ENCODE results near the gene HOXC10.

The HOXC10 gene

DNA sequence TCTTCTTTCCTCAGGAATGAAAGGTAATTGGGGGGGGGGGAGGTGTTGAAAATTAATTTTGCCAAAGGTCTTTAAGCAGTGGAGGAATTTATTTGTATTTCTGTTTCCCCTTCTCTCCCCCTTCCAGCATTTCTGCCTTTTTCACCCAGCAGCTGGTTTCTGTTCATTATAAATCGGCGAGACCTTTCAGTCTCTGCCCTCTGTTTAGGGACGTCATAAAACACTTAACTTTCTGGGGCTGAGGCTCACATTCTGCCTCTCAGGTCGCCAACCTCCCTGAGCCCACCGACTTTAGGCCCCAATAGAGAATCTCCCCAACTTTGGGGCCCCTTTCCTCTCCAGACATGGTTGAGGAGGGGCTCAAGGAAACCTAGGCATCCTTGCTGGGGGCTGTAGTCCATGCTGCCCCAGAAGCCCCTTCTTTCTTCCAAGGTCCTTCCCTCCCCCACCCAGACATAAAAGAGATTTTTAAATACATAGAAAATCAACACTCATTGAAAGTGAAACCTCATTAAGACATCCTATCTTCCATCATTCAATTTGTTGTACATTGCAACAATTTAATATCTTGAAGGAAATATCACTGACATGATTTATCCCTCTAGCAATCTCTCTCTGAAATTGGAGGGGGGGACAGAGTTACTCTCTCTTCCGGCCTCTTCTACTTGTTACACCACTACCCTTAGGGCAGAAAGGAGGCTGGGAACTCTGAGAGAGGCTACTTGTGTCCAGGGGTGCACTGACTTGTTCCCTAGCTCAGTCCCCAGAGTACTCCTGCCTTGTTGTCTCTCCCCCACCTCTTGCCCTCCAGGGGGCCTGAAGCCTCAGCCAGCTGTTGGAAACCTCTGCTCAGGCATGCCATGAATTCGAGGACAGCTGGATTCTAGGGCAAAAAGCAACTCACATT, 40.8 kb downstream of the HOXC10 start:
- H3K4me2 ChIP-seq (ENCODE audit: low read length) = no peak overlapping the region
- no peak overlapping the region for H3K27ac ChIP-seq (ENCODE audit: low read depth, low read length)
- no peak overlapping the region for H3K9ac ChIP-seq (ENCODE audit: low read length)
- DNase-seq = no peak
- H3K4me3 ChIP-seq (ENCODE audit: low read depth, low read length) = no peak overlapping the region
- no peak overlapping the region for H3K23ac ChIP-seq (ENCODE audit: low read length)
- WGBS (ENCODE audit: extremely low coverage, insufficient coverage, insufficient read length) = no CpG with 5 or more reads among the region's 7 CpGs
- H4K91ac ChIP-seq (ENCODE audit: low read depth, low read length) = no peak overlapping the region
- H3K79me1 ChIP-seq (ENCODE audit: low read length) = no peaks in the 10 kb centered on the region
- no peak overlapping the region for H2BK120ac ChIP-seq (ENCODE audit: insufficient read depth, low read length, poor library complexity)
- no peak overlapping the region for H4K8ac ChIP-seq (ENCODE audit: low read depth, low read length)
- H3K79me2 ChIP-seq (ENCODE audit: control insufficient read depth, insufficient read depth, low read length, poor library complexity) = no peaks in the 10 kb centered on the region
- H3K27me3 ChIP-seq (ENCODE audit: insufficient read depth, low read length) = peaks cover 84% of the 10 kb centered on the region
- no peak overlapping the region for H4K12ac ChIP-seq (ENCODE audit: low read depth, low read length)
- no peak overlapping the region for H2BK5ac ChIP-seq (ENCODE audit: low read depth, low read length, poor library complexity)
- H3K9me3 ChIP-seq (ENCODE audit: insufficient read depth, low read depth, low read length) = peaks cover 4% of the 10 kb centered on the region
- H2AFZ ChIP-seq (ENCODE audit: insufficient read depth, low read length, poor library complexity) = no peak overlapping the region
- no peak overlapping the region for H3K14ac ChIP-seq (ENCODE audit: low read length)
- no peak overlapping the region for H3K18ac ChIP-seq (ENCODE audit: low read length)
- H3K4ac ChIP-seq (ENCODE audit: low read depth, low read length) = no peak overlapping the region
- no peak overlapping the region for H2BK12ac ChIP-seq (ENCODE audit: low read length)
- H3K36me3 ChIP-seq (ENCODE audit: control insufficient read depth in 1 of 2, insufficient read depth in 2 of 2, low read length in 2 of 2) = no peaks in the 10 kb centered on the region
- H3K4me1 ChIP-seq (ENCODE audit: control insufficient read depth in 1 of 2, insufficient read depth in 2 of 2, low read length in 2 of 2) = peaks cover 0 to 2% of the 10 kb centered on the region in 2 experiments
- no peak overlapping the region for H2AK5ac ChIP-seq (ENCODE audit: low read length)

DNA sequence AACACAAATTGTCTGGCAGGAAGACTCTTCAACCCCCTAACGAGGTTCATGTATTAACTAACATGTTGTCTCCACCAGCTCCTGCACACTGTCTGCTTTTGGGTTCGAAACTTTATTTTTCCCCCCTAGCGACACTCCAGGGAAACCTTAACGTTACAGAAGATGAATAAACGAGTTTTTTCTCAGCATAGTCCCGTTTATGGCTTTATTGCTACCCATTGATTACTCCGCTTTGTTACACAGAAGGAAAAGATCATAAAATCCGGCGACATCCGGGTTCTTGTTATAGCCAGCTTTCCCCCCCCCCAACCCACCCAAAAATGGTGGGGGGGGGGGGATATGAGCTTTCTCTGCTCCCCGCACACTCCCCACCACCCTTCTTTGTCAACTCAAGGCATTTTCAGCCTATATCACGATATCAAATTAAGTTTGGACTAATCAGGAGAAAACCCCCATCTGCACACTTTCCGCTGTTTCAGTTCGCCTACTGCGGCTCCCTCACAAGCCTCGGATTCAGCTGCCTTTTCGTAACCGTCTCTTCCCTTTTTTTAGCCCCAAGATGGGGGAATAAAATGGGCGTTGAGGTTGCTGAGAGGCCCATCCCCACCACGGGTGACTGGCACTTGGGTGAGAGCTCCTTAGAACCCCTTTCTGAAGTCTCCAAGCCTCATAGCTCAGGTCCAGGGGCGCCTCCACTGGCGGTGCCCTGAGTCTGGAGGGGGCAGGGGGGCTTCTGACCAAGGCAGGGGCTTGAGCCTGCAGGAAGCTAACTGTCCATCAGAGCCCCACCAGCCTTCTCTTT, 41.9 kb downstream of the HOXC10 start:
- Histone ChIP-seq H3K14ac (ENCODE audit: low read length) (no peak overlapping the region), H3K4me3 (ENCODE audit: low read depth, low read length) (no peak overlapping the region), H3K27ac (ENCODE audit: low read depth, low read length) (no peak overlapping the region), H2AFZ (ENCODE audit: insufficient read depth, low read length, poor library complexity) (no peak overlapping the region), H3K4me1 (ENCODE audit: control insufficient read depth in 1 of 2, insufficient read depth in 2 of 2, low read length in 2 of 2) (peaks cover 3 to 5% of the 10 kb centered on the region in 2 experiments), H3K4me2 (ENCODE audit: low read length) (no peak overlapping the region), H3K79me1 (ENCODE audit: low read length) (no peaks in the 10 kb centered on the region), H2AK5ac (ENCODE audit: low read length) (no peak overlapping the region), H4K8ac (ENCODE audit: low read depth, low read length) (no peak overlapping the region), H3K9ac (ENCODE audit: low read length) (no peak overlapping the region), H3K4ac (ENCODE audit: low read depth, low read length) (no peak overlapping the region), H3K79me2 (ENCODE audit: control insufficient read depth, insufficient read depth, low read length, poor library complexity) (no peaks in the 10 kb centered on the region), H3K9me3 (ENCODE audit: insufficient read depth, low read depth, low read length) (peaks cover 4% of the 10 kb centered on the region), H2BK120ac (ENCODE audit: insufficient read depth, low read length, poor library complexity) (no peak overlapping the region), H3K27me3 (ENCODE audit: insufficient read depth, low read length) (peaks cover 84% of the 10 kb centered on the region), H3K23ac (ENCODE audit: low read length) (no peak overlapping the region), H4K12ac (ENCODE audit: low read depth, low read length) (no peak overlapping the region), H3K36me3 (ENCODE audit: control insufficient read depth in 1 of 2, insufficient read depth in 2 of 2, low read length in 2 of 2) (no peaks in the 10 kb centered on the region), H4K91ac (ENCODE audit: low read depth, low read length) (no peak overlapping the region), H2BK12ac (ENCODE audit: low read length) (no peak overlapping the region), H2BK5ac (ENCODE audit: low read depth, low read length, poor library complexity) (no peak overlapping the region), H3K18ac (ENCODE audit: low read length) (no peak overlapping the region)
- WGBS (ENCODE audit: extremely low coverage, insufficient coverage, insufficient read length) = no CpG with 5 or more reads among the region's 22 CpGs
- DNase-seq = no peak

DNA sequence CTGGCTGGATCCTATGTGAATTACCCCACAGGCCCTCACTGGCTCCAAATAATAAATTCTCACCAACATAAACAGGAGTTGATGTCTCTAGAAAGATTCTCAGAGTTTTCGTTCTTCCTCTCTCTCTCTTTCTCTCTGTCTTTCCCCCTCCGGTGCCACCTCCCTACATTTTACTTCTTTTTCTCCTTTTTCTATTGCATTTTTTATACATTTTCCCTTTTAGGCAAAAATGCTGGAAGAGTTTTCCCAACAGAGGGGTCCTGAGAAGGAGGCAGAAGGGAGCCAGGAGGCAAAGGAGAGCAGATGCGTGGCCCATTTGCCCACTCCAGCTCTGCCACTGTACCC, 42.5 kb downstream of the HOXC10 start:
- Histone ChIP-seq H3K4me1 (ENCODE audit: control insufficient read depth in 1 of 2, insufficient read depth in 2 of 2, low read length in 2 of 2) (peaks cover 3 to 5% of the 10 kb centered on the region in 2 experiments), H3K4me2 (ENCODE audit: low read length) (no peak overlapping the region), H3K36me3 (ENCODE audit: control insufficient read depth in 1 of 2, insufficient read depth in 2 of 2, low read length in 2 of 2) (no peaks in the 10 kb centered on the region), H3K14ac (ENCODE audit: low read length) (no peak overlapping the region), H3K27ac (ENCODE audit: low read depth, low read length) (no peak overlapping the region), H3K4ac (ENCODE audit: low read depth, low read length) (no peak overlapping the region), H3K4me3 (ENCODE audit: low read depth, low read length) (no peak overlapping the region), H3K9me3 (ENCODE audit: insufficient read depth, low read depth, low read length) (peaks cover 4% of the 10 kb centered on the region), H2BK5ac (ENCODE audit: low read depth, low read length, poor library complexity) (no peak overlapping the region), H2BK12ac (ENCODE audit: low read length) (no peak overlapping the region), H3K79me2 (ENCODE audit: control insufficient read depth, insufficient read depth, low read length, poor library complexity) (no peaks in the 10 kb centered on the region), H4K91ac (ENCODE audit: low read depth, low read length) (no peak overlapping the region), H2AFZ (ENCODE audit: insufficient read depth, low read length, poor library complexity) (no peak overlapping the region), H4K8ac (ENCODE audit: low read depth, low read length) (no peak overlapping the region), H3K9ac (ENCODE audit: low read length) (no peak overlapping the region), H2BK120ac (ENCODE audit: insufficient read depth, low read length, poor library complexity) (no peak overlapping the region), H4K12ac (ENCODE audit: low read depth, low read length) (no peak overlapping the region), H3K18ac (ENCODE audit: low read length) (no peak overlapping the region), H3K79me1 (ENCODE audit: low read length) (no peaks in the 10 kb centered on the region), H2AK5ac (ENCODE audit: low read length) (no peak overlapping the region), H3K23ac (ENCODE audit: low read length) (no peak overlapping the region), H3K27me3 (ENCODE audit: insufficient read depth, low read length) (peaks cover 85% of the 10 kb centered on the region)
- no peak for DNase-seq
- WGBS (ENCODE audit: extremely low coverage, insufficient coverage, insufficient read length) = 100% methylated on average over 1 of the region's 3 CpGs

DNA sequence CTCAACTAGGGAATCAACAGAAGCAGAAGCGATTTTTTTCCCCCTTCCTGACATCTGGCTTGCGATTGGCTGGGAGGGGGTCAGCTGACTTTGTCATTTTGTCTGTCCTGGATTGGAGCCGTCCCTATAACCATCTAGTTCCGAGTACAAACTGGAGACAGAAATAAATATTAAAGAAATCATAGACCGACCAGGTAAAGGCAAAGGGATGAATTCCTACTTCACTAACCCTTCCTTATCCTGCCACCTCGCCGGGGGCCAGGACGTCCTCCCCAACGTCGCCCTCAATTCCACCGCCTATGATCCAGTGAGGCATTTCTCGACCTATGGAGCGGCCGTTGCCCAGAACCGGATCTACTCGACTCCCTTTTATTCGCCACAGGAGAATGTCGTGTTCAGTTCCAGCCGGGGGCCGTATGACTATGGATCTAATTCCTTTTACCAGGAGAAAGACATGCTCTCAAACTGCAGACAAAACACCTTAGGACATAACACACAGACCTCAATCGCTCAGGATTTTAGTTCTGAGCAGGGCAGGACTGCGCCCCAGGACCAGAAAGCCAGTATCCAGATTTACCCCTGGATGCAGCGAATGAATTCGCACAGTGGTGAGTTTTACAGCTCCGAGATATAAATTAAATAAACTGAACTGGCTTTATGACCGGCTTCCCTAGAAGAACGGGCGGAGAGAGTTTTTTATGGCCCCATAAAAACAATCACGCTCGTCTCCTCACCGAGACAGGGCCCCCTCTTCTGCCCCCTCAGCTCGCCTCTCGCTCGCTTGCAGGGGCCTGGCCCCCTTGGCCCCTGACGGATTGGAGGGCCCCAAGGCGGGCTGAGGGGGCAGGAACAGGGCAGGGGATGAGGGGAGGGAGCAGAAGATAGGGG, 43.6 kb downstream of the HOXC10 start, which contains the start of gene HOXC6:
TSS of gene HOXC6 (plus strand) at position 127 of the 888 bp plus-strand sequence. CDS start at position 209, 82 bp downstream.
- no peak within 1 kb of the TSS for H2AFZ ChIP-seq (ENCODE audit: insufficient read depth, low read length, poor library complexity)
- no peak within 1 kb of the TSS for H2BK5ac ChIP-seq (ENCODE audit: low read depth, low read length, poor library complexity)
- peaks cover 84% of the 10 kb centered on the region for H3K27me3 ChIP-seq (ENCODE audit: insufficient read depth, low read length)
- H2BK12ac ChIP-seq (ENCODE audit: low read length) = no peak within 1 kb of the TSS
- H4K12ac ChIP-seq (ENCODE audit: low read depth, low read length) = no peak within 1 kb of the TSS
- no peak within 1 kb of the TSS for H4K8ac ChIP-seq (ENCODE audit: low read depth, low read length)
- no CpG with 5 or more reads among the region's 36 CpGs for WGBS (ENCODE audit: extremely low coverage, insufficient coverage, insufficient read length)
- H2BK120ac ChIP-seq (ENCODE audit: insufficient read depth, low read length, poor library complexity) = no peak within 1 kb of the TSS
- no peak within 1 kb of the TSS for H4K91ac ChIP-seq (ENCODE audit: low read depth, low read length)
- H3K79me2 ChIP-seq (ENCODE audit: control insufficient read depth, insufficient read depth, low read length, poor library complexity) = no peaks in the 10 kb centered on the region
- H3K36me3 ChIP-seq (ENCODE audit: control insufficient read depth in 1 of 2, insufficient read depth in 2 of 2, low read length in 2 of 2) = no peaks in the 10 kb centered on the region
- no peaks in the 10 kb centered on the region for H3K79me1 ChIP-seq (ENCODE audit: low read length)
- no peak within 1 kb of the TSS for H3K18ac ChIP-seq (ENCODE audit: low read length)
- H3K4me2 ChIP-seq (ENCODE audit: low read length) = peak within 1 kb of the TSS; percentile 20
- peaks cover 3 to 5% of the 10 kb centered on the region in 2 experiments for H3K4me1 ChIP-seq (ENCODE audit: control insufficient read depth in 1 of 2, insufficient read depth in 2 of 2, low read length in 2 of 2)
- H3K4me3 ChIP-seq (ENCODE audit: low read depth, low read length) = no peak within 1 kb of the TSS
- no peak within 1 kb of the TSS for H3K14ac ChIP-seq (ENCODE audit: low read length)
- no peak within 1 kb of the TSS for H3K23ac ChIP-seq (ENCODE audit: low read length)
- H2AK5ac ChIP-seq (ENCODE audit: low read length) = no peak within 1 kb of the TSS
- H3K9ac ChIP-seq (ENCODE audit: low read length) = no peak within 1 kb of the TSS
- H3K4ac ChIP-seq (ENCODE audit: low read depth, low read length) = no peak within 1 kb of the TSS
- H3K9me3 ChIP-seq (ENCODE audit: insufficient read depth, low read depth, low read length) = peaks cover 4% of the 10 kb centered on the region
- DNase-seq = peak; percentile 26 to 55
- no peak within 1 kb of the TSS for H3K27ac ChIP-seq (ENCODE audit: low read depth, low read length)

All from trophoblast cell (in vitro differentiated cells and primary cell).